ENCODE measurements around the gene PGAP2.

DNA sequence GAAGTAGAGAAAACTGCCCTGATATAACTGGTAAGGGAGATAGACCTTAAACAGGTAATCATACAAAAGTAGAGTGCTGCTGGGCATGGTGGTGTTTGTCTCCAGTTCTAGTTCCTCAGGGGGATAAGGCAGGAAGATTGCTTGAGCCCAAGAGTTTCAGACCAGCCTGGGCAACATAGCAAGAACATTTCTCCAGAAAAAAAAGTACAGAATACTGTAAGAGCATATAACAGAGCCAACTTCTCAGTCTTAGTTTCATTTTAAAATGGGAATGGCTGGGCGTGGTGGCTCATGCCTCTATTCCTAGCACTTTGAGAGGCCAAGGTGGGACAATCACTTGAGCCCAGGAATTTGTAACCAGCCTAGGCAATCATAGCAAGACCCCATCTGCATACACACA, 36.9 kb downstream of the PGAP2 start:
- TF ChIP-seq, protein P1, sequence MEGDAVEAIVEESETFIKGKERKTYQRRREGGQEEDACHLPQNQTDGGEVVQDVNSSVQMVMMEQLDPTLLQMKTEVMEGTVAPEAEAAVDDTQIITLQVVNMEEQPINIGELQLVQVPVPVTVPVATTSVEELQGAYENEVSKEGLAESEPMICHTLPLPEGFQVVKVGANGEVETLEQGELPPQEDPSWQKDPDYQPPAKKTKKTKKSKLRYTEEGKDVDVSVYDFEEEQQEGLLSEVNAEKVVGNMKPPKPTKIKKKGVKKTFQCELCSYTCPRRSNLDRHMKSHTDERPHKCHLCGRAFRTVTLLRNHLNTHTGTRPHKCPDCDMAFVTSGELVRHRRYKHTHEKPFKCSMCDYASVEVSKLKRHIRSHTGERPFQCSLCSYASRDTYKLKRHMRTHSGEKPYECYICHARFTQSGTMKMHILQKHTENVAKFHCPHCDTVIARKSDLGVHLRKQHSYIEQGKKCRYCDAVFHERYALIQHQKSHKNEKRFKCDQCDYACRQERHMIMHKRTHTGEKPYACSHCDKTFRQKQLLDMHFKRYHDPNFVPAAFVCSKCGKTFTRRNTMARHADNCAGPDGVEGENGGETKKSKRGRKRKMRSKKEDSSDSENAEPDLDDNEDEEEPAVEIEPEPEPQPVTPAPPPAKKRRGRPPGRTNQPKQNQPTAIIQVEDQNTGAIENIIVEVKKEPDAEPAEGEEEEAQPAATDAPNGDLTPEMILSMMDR (IDR thresholded peaks at IDR 0.05), result no peak
- TF ChIP-seq POLR2A (IDR thresholded peaks at IDR 0.05) (no peak), POLR2AphosphoS5 (IDR thresholded peaks at IDR 0.05) (no peak), EP300 (IDR thresholded peaks at IDR 0.05) (no peak)
